SU-DHL-6 (cell line): ENCODE measurements around the gene MBLAC1.

Experiments used
- EZH2phosphoT487 ChIP-seq: fragments of 200-600 bp; sonication (generic), shearing (Covaris generic); conservative IDR thresholded peaks from 2 replicates; pipeline ENCODE4 v1.6.1; 2018; ENCODE audit warnings: mild to moderate bottlenecking, antibody characterized with exemption, low read length, moderate library complexity, mixed read lengths
- TF ChIP-seq, protein P1 (sequence below): fragments of 200-600 bp; sonication (generic); IDR thresholded peaks from one replicate; pipeline ENCODE4 v1.5.1; 2017; ENCODE audit warnings: antibody characterized with exemption, mild to moderate bottlenecking, low read length, moderate library complexity; ENCODE audit not compliant: insufficient read depth, poor library complexity, severe bottlenecking

DNA sequence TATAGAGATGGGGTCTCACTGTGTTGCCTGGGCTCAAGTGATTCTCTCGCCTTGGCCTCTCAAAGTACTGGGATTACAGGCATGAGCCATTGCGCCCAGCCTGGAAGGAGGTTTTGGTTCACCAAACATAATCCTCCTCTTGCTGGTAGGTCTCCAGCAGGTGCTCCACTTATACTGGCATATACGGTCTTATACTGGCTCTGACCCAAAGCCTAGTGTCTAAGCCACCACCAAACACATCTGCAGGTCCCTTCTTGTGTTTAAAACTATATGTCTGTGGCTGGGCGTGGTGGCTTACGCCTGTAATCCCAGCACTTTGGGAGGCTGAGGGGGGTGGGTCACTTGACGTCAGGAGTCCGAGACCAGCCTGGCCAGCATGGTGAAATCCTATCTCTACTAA, 5.4 kb downstream of the MBLAC1 start:
- TF ChIP-seq, protein P1, sequence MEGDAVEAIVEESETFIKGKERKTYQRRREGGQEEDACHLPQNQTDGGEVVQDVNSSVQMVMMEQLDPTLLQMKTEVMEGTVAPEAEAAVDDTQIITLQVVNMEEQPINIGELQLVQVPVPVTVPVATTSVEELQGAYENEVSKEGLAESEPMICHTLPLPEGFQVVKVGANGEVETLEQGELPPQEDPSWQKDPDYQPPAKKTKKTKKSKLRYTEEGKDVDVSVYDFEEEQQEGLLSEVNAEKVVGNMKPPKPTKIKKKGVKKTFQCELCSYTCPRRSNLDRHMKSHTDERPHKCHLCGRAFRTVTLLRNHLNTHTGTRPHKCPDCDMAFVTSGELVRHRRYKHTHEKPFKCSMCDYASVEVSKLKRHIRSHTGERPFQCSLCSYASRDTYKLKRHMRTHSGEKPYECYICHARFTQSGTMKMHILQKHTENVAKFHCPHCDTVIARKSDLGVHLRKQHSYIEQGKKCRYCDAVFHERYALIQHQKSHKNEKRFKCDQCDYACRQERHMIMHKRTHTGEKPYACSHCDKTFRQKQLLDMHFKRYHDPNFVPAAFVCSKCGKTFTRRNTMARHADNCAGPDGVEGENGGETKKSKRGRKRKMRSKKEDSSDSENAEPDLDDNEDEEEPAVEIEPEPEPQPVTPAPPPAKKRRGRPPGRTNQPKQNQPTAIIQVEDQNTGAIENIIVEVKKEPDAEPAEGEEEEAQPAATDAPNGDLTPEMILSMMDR, result no peak
- no peak for TF ChIP-seq EZH2phosphoT487
